Mucosa of descending colon (tissue), 3 donors: ENCODE measurements around the gene LRRC27. TPM values are rescaled to one million over a fixed set of nuclear protein-coding genes. Genes with fewer than 3 reads are reported as not detected.
"Not testable (repeated sequence)": the region's sequence is repeated elsewhere in the genome, so short reads cannot be mapped to it uniquely, and the experiment has no call there.

ENCODE experiments used
- ATAC-seq: fragments of 200-7000 bp; cut with Tn5 transposase; one replicate; pipeline ENCODE4 v1.9.1; 2020; ENCODE audit warnings: mild to moderate bottlenecking, moderate library complexity
- DNase-seq, 3 donors: peaks; one replicate each; pipeline ENCODE4 v3.0.0-alpha.2; 2020
- H3K36me3 ChIP-seq: fragments of 200-600 bp; one replicate; pipeline ENCODE4 v1.8.0; 2021; ENCODE audit warnings: low read depth, mild to moderate bottlenecking
- H3K4me1 ChIP-seq: fragments of 200-600 bp; one replicate; pipeline ENCODE4 v1.8.0; 2021; ENCODE audit warnings: low read depth, mild to moderate bottlenecking
- H3K4me3 ChIP-seq: fragments of 200-600 bp; one replicate; pipeline ENCODE4 v1.8.0; 2021; ENCODE audit warnings: mild to moderate bottlenecking
- H3K9me3 ChIP-seq: fragments of 200-600 bp; one replicate; pipeline ENCODE4 v1.8.0; 2021; ENCODE audit warnings: mild to moderate bottlenecking
- intact Hi-C, 2 donors: fragments of 100-400 bp; cut with DNase I in 1 of 2; cut with micrococcal nuclease in 1 of 2; formaldehyde crosslinking; loops; one replicate each; pipeline versions ENCODE4 v1.11.0 to v1.11.1; 2022; cut with DNase I, micrococcal nuclease
- total RNA-seq, 3 donors: library from RNA; stranded (reverse); fragmentation: NEBNext Ultra II Directional in 2 of 3; extraction: Animal tissue kit (Norgen Biotek cat#: 25700) in 2 of 3; gene quantifications; one replicate each; pipeline versions ENCODE4 v1.2.1 to v1.2.4, GENCODE V29; 2021 to 2023
- TF ChIP-seq, protein P1 (sequence below): fragments of 200-600 bp; IDR thresholded peaks from one replicate; pipeline ENCODE4 v1.8.0; 2022; ENCODE audit warnings: antibody characterized with exemption, mild to moderate bottlenecking
- donor health status: DM: no; HTN: no; CAD: no; lungs with moderate emphysema.
- donor health status: DM: no; HTN: no; CAD: no.
- donor health status: DM: no; HTN: yes; CAD: no.

LRRC27 gene
- total RNA-seq, 3 donors from 2014 or later: 6.9 to 12.2 (median 11.1) TPM

GRCh38 chr10:132376394-132376851, 44.4 kb downstream of the LRRC27 start:
- no peak for ATAC-seq
- no peaks in the 10 kb centered on the region for H3K9me3 ChIP-seq
- DNase-seq: peak in 1 of 3 donors; percentile 13
- TF ChIP-seq, protein P1, sequence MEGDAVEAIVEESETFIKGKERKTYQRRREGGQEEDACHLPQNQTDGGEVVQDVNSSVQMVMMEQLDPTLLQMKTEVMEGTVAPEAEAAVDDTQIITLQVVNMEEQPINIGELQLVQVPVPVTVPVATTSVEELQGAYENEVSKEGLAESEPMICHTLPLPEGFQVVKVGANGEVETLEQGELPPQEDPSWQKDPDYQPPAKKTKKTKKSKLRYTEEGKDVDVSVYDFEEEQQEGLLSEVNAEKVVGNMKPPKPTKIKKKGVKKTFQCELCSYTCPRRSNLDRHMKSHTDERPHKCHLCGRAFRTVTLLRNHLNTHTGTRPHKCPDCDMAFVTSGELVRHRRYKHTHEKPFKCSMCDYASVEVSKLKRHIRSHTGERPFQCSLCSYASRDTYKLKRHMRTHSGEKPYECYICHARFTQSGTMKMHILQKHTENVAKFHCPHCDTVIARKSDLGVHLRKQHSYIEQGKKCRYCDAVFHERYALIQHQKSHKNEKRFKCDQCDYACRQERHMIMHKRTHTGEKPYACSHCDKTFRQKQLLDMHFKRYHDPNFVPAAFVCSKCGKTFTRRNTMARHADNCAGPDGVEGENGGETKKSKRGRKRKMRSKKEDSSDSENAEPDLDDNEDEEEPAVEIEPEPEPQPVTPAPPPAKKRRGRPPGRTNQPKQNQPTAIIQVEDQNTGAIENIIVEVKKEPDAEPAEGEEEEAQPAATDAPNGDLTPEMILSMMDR: no peak
- no peaks in the 10 kb centered on the region for H3K36me3 ChIP-seq
- H3K4me1 ChIP-seq: no peaks in the 10 kb centered on the region
- intact Hi-C loops: no loop called here
- no peak overlapping the region for H3K4me3 ChIP-seq

DNA sequence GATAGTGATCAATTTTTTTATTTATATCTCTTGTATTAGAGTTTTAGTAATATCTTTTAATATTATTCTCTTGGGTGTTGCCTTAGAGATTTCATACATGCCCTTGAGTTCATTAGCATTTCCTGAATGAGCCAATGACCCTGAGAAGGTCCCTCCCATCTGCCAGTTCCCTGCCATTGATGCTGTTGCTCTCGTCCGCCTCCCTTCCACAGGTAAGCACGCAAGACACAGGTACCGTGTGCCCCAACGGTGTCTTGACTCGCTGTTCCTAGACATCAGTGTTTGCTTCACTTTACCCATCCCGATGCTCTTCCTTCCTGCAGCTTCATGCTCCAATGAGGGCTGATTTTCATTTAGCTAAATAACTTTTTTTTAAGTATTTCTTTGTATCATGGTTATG, 45.3 kb downstream of the LRRC27 start:
- Histone ChIP-seq H3K9me3 (no peaks in the 10 kb centered on the region), H3K36me3 (no peaks in the 10 kb centered on the region), H3K4me3 (no peak overlapping the region), H3K4me1 (no peaks in the 10 kb centered on the region)
- TF ChIP-seq, protein P1: no peak
- ATAC-seq (no peak), DNase-seq (no peak)
- intact Hi-C loops: no loop called here

DNA sequence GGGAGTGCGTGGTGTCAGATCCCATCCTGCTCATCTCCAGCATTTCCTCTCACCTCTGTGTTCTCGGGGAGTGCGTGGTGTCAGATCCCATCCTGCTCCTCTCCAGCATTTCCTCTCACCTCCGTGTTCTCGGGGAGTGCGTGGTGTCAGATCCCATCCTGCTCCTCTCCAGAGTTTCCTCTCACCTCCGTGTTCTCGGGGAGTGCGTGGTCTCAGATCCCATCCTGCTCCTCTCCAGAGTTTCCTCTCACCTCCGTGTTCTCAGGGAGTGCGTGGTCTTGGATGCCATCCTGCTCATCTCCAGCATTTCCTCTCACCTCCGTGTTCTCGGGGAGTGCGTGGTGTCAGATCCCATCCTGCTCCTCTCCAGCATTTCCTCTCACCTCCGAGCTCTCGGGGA, 47.0 kb downstream of the LRRC27 start:
- H3K9me3 ChIP-seq, H3K4me1 ChIP-seq, H3K4me3 ChIP-seq, intact Hi-C loops, ATAC-seq, H3K36me3 ChIP-seq: not testable (repeated sequence)
- peak in 1 of 3 donors; percentile 0 for DNase-seq

DNA sequence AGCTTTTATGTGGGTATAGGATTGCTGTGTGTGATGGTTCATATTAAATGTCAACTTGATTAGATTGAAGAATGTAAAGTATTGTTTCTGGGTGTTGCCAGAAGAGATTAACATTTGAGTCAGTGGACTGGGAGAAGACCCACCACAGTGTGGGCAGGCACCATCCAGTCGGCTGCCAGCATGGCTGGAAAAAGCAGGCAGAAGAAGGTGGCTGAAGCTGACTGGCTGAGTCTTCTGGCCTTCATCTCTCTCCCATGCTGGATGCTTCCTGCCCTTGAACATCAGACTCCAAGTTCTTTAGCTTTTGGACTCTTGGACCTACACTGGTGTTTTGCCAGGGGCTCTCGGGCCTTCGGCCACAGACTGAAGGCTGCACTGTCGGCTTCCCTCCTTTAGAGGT, 49.0 kb downstream of the LRRC27 start:
- intact Hi-C loops: loop anchor here in 1 of 2 donors (10.0 kb wide), 2 partner anchors 154 to 254 kb away; partner anchors contain the start of gene INPP5A
- peak in 1 of 3 donors; percentile 13 for DNase-seq
- not testable (repeated sequence) for ATAC-seq, H3K4me1 ChIP-seq, H3K9me3 ChIP-seq, H3K4me3 ChIP-seq, H3K36me3 ChIP-seq

DNA sequence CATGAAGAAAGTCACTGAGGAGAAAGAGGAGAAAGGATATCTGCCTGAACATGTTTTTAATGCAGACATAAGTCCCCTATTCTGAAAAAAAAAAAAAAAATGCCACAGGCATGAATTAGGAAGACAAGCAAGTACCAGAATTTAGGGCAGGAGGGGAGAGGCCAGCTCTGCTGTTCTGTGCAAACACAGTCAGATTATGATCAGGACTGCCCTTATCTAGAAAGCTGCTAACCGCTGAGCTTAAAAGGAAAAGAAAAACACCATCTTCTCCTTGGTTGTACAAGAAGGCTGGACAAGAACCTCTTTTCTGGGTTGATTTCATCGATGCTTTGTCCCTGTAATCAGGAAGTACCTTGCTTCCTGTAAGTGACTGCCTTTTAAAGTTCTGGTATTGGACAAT, 49.7 kb downstream of the LRRC27 start:
- no peak for DNase-seq
- Histone ChIP-seq H3K36me3 (no peaks in the 10 kb centered on the region), H3K4me3 (no peak overlapping the region), H3K4me1 (no peaks in the 10 kb centered on the region), H3K9me3 (no peaks in the 10 kb centered on the region)
- intact Hi-C loops: loop anchor here in 1 of 2 donors (10.0 kb wide), 2 partner anchors 153 to 253 kb away; partner anchors contain the start of gene INPP5A
- ATAC-seq: no peak
- TF ChIP-seq, protein P1: no peak

DNA sequence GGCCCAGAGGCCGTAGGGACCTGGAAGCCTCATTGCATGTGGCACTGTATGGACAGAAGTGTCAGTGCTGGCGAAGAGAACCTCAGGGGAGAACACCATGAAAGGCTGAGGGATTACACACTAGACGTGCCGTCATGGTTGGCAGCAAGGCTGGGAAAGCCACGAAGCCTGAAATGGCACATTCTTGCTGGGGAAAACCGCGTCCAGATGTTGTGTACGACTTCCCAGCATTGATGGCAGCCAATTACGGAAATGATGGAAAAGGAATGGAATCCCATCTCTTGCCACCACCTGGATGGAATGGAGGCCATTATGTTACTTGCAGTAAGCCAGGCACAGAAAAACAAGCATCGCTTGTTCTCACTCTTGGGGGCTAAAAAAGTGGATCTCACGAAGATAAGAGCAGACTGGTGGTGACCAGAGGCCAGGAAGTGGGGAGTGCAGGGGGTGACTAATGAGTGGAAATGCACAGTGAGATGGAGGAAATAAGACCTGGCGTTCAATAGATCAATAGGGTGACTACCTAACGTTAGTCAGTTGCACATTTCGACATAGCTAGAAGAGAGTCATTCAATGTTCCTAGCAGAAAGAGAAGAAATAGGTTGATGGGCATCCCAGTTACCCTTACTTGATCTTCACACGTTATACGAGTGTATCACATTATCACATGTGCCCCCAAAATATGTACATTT, 50.4 kb downstream of the LRRC27 start:
- H3K4me3 ChIP-seq: no peak overlapping the region
- no peaks in the 10 kb centered on the region for H3K4me1 ChIP-seq
- TF ChIP-seq, protein P1: no peak
- ATAC-seq (no peak), DNase-seq (no peak)
- no peaks in the 10 kb centered on the region for H3K9me3 ChIP-seq
- H3K36me3 ChIP-seq: no peaks in the 10 kb centered on the region
- intact Hi-C loops: loop anchor here in 1 of 2 donors (10.0 kb wide), 2 partner anchors 152 to 252 kb away; partner anchors contain the start of gene INPP5A
